ENCODE results near the gene OPCML.

The OPCML gene

GRCh38 chr11:132911186-132911585 lies 621.1 kb downstream of the OPCML start:
- H3K36me3 ChIP-seq (replicated peaks; ENCODE audit: insufficient read depth, low read length): no peaks in the 10 kb centered on the region
- H3K9me2 ChIP-seq (replicated peaks; ENCODE audit: insufficient read depth, low read length): no peaks in the 10 kb centered on the region
- no peak overlapping the region for H2AFZ ChIP-seq (ENCODE audit: low read length)
- H3K4me1 ChIP-seq (ENCODE audit: low read length): no peaks in the 10 kb centered on the region
- no peak for DNase-seq
- no peaks in the 10 kb centered on the region for H3K27me3 ChIP-seq (replicated peaks; ENCODE audit: insufficient read depth, low read length)
- no peak for TF ChIP-seq CTCF (IDR thresholded peaks at IDR 0.05; ENCODE audit: low read length)
- TF ChIP-seq EZH2 (optimal IDR thresholded peaks at IDR 0.05; ENCODE audit: low read depth, low read length): no peak
- TF ChIP-seq EZH2phosphoT487 (IDR thresholded peaks at IDR 0.05; ENCODE audit: low read length): no peak
- H3K9ac ChIP-seq (ENCODE audit: low read length): no peak overlapping the region
- no peak overlapping the region for H3K4me2 ChIP-seq (ENCODE audit: low read depth, low read length)
- H3K9me3 ChIP-seq (replicated peaks; ENCODE audit: insufficient read depth, low read length): no peaks in the 10 kb centered on the region
- H3K27ac ChIP-seq (ENCODE audit: low read length): no peak overlapping the region
- H3F3A ChIP-seq (ENCODE audit: insufficient read depth, low read length): no peaks in the 10 kb centered on the region
- H3K4me3 ChIP-seq (ENCODE audit: low read length): no peak overlapping the region
- no peaks in the 10 kb centered on the region for H3K79me2 ChIP-seq (ENCODE audit: low read length)
- no peaks in the 10 kb centered on the region for H4K20me1 ChIP-seq (ENCODE audit: insufficient read depth, low read length)

GRCh38 chr11:132910011-132910760 lies 622.1 kb downstream of the OPCML start:
- no peak overlapping the region for H3K27ac ChIP-seq (ENCODE audit: low read length)
- DNase-seq: no peak

GRCh38 chr11:132909021-132909606 lies 623.2 kb downstream of the OPCML start:
- no peaks in the 10 kb centered on the region for H3K36me3 ChIP-seq (replicated peaks; ENCODE audit: insufficient read depth, low read length)
- no peak for TF ChIP-seq CTCF (IDR thresholded peaks at IDR 0.05; ENCODE audit: low read length)
- TF ChIP-seq EZH2 (optimal IDR thresholded peaks at IDR 0.05; ENCODE audit: low read depth, low read length): no peak
- H3K4me2 ChIP-seq (ENCODE audit: low read depth, low read length): no peak overlapping the region
- no peaks in the 10 kb centered on the region for H3K9me2 ChIP-seq (replicated peaks; ENCODE audit: insufficient read depth, low read length)
- no peaks in the 10 kb centered on the region for H3K27me3 ChIP-seq (replicated peaks; ENCODE audit: insufficient read depth, low read length)
- H3K27ac ChIP-seq (ENCODE audit: low read length): no peak overlapping the region
- no peaks in the 10 kb centered on the region for H3K79me2 ChIP-seq (ENCODE audit: low read length)
- H3K4me1 ChIP-seq (ENCODE audit: low read length): no peaks in the 10 kb centered on the region
- H3F3A ChIP-seq (ENCODE audit: insufficient read depth, low read length): no peaks in the 10 kb centered on the region
- no peak overlapping the region for H3K4me3 ChIP-seq (ENCODE audit: low read length)
- DNase-seq: no peak
- no peak overlapping the region for H2AFZ ChIP-seq (ENCODE audit: low read length)
- no peaks in the 10 kb centered on the region for H3K9me3 ChIP-seq (replicated peaks; ENCODE audit: insufficient read depth, low read length)
- H4K20me1 ChIP-seq (ENCODE audit: insufficient read depth, low read length): no peaks in the 10 kb centered on the region
- H3K9ac ChIP-seq (ENCODE audit: low read length): no peak overlapping the region

More at GRCh38 chr11:132910011-132910760, 622.1 kb downstream of the OPCML start:
- no peaks in the 10 kb centered on the region for H3K4me1 ChIP-seq (ENCODE audit: low read length)
- no peaks in the 10 kb centered on the region for H3K9me2 ChIP-seq (replicated peaks; ENCODE audit: insufficient read depth, low read length)
- no peaks in the 10 kb centered on the region for H3F3A ChIP-seq (ENCODE audit: insufficient read depth, low read length)
- no peaks in the 10 kb centered on the region for H3K36me3 ChIP-seq (replicated peaks; ENCODE audit: insufficient read depth, low read length)
- no peak overlapping the region for H2AFZ ChIP-seq (ENCODE audit: low read length)
- H3K27me3 ChIP-seq (replicated peaks; ENCODE audit: insufficient read depth, low read length): no peaks in the 10 kb centered on the region
- TF ChIP-seq EZH2 (optimal IDR thresholded peaks at IDR 0.05; ENCODE audit: low read depth, low read length) (no peak), CTCF (IDR thresholded peaks at IDR 0.05; ENCODE audit: low read length) (no peak), EZH2phosphoT487 (IDR thresholded peaks at IDR 0.05; ENCODE audit: low read length) (no peak)
- no peaks in the 10 kb centered on the region for H4K20me1 ChIP-seq (ENCODE audit: insufficient read depth, low read length)
- H3K9me3 ChIP-seq (replicated peaks; ENCODE audit: insufficient read depth, low read length): no peaks in the 10 kb centered on the region
- no peak overlapping the region for H3K4me3 ChIP-seq (ENCODE audit: low read length)
- no peak overlapping the region for H3K9ac ChIP-seq (ENCODE audit: low read length)
- H3K79me2 ChIP-seq (ENCODE audit: low read length): no peaks in the 10 kb centered on the region
- no peak overlapping the region for H3K4me2 ChIP-seq (ENCODE audit: low read depth, low read length)
